GM10266 (cell line): Measurements from ENCODE around the gene RINL.

ENCODE experiments used
- DNase-seq: peaks from one replicate; pipeline ENCODE4 v3.0.0; 2012; ENCODE audit errors: extremely low spot score
- TF ChIP-seq, protein P1 (sequence below): IDR thresholded peaks from 2 replicates; pipeline ENCODE4 v1.5.1; 2012; ENCODE audit warnings: mild to moderate bottlenecking, low read depth; ENCODE audit not compliant: control insufficient read depth, insufficient read depth; ENCODE audit errors: missing control alignments

The RINL gene

DNA sequence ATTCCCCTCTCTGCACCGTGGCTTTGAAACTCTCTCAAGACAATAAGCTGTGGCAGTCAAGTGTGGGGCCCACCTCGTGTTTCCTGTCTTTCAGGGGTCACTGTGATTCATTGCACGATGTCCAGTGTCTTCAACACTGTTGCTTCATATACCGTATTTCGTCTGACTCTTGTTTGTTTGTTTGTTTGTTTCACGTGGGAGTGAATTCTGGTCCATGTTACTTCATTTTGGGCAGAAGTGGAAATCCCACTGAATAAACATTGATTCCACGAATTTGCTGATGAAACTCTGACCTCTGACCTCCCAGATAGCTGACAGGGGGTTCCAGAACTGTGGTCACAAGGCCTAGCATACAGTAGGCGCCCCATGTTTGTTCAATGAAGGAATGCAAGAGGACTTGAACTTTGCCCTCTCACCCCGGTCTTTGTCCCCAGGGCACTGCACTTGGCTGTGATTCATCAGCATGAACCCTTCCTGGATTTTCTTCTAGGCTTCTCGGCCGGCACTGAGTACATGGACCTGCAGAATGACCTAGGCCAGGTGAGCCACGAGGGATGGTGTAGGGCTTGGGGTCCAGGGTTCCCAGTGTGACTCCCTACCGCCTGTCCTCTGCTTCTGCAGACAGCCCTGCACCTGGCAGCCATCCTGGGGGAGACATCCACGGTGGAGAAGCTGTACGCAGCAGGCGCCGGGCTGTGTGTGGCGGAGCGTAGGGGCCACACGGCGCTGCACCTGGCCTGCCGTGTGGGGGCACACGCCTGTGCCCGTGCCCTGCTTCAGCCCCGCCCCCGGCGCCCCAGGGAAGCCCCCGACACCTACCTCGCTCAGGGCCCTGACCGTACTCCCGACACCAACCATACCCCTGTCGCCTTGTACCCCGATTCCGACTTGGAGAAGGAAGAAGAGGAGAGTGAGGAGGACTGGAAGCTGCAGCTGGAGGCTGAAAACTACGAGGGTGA, 26.8 kb upstream of the RINL start:
- TF ChIP-seq, protein P1, sequence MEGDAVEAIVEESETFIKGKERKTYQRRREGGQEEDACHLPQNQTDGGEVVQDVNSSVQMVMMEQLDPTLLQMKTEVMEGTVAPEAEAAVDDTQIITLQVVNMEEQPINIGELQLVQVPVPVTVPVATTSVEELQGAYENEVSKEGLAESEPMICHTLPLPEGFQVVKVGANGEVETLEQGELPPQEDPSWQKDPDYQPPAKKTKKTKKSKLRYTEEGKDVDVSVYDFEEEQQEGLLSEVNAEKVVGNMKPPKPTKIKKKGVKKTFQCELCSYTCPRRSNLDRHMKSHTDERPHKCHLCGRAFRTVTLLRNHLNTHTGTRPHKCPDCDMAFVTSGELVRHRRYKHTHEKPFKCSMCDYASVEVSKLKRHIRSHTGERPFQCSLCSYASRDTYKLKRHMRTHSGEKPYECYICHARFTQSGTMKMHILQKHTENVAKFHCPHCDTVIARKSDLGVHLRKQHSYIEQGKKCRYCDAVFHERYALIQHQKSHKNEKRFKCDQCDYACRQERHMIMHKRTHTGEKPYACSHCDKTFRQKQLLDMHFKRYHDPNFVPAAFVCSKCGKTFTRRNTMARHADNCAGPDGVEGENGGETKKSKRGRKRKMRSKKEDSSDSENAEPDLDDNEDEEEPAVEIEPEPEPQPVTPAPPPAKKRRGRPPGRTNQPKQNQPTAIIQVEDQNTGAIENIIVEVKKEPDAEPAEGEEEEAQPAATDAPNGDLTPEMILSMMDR, result no peak
- no peak for DNase-seq

DNA sequence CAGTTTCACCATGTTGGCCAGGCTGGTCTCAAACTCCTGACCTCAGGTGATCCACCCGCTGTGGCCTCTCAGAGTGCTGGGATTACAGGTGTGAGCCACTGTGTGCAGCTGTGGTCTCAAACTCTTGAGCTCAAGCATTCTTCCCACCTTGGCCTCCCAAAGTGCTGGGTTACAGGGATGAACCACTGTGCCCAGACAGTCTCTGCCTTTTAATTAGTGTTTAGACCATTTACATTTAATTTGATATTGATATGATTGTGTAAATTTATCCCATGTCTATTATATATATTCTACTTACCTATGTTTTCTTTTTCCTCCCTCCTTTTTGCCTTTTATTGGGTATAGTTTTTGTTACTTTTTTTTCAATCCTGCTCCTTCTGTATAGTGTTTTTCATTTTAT, 23.6 kb upstream of the RINL start:
- TF ChIP-seq, protein P1, result no peak
- no peak for DNase-seq

DNA sequence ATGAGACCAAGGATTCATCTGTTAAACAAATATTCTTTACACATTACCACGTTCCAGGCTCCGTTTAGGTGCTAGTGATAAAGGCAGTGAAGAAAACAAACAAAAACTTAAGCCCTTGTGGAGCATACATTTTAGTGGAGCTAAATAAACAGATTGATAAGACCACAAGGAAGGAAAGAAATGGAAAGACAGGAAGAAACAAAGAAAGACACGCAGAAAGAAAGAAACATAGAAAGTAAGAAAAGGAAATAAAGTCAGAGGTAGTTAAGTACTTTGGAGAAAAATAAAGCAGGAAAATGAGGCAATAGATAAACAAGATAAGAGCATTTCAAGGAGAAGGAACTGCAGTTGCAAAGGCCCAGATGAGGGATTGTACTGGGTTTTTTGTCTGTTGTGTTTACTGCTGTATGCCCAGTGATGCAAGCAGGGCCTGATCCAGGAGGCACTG, 22.7 kb upstream of the RINL start:
- DNase-seq, result no peak
- TF ChIP-seq, protein P1, result no peak

DNA sequence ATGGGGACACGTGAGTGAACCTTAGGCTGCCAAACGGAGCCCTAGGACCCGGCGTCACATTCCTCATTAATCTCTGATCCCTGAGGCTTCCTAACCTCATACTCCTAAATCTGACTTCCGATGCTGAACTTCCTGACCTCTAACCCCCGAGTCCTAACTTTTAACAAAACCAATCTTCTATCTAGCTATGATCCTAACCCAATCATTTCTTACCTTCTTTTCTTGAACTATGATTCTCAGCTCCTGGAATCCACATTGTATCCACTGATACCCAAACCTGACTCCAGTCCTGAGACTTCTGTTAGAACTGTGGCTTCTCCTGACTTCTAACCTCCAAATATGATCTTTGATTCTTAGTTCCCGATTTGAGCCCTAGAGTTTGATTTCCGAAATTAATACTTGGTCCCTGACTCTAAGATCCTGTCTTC, 22.1 kb upstream of the RINL start:
- TF ChIP-seq, protein P1, result no peak
- no peak for DNase-seq

DNA sequence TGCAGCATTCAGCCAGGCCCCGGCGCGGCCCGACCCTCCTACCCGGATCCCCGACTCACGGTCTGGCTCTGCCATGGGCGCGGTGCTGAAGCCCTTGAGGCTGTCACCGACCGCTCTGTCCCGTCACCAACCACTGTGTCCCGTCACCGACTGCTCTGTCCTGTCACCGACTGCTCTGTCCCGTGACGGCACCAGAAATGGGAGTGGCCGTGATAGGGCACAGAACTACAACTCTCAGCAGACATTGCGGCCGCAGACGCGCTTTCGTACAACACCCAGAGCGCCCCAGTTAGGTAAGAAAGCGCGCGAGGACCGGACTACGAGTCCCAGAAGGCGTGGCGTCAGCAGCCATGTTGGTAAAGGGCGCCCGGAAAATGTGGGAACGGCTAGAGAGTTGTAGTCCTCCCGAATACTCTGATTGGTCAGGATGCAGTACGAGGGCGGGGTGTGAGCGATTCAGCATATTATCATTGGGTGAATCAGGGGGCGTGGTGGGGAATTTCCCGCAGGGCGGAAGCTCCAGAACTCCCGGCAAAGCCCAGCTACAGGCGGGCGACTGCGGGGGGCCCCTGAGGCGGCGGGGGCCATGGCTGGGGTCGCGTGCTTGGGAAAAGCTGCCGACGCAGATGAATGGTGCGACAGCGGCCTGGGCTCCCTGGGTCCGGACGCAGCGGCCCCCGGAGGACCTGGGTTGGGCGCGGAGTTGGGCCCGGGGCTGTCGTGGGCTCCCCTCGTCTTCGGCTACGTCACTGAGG, 21.5 kb upstream of the RINL start, which contains the start of the genes NFKBIB and SIRT2:
Gene NFKBIB, plus strand, starts transcription at position 523 of the 755 bp plus-strand sequence. Its CDS starts 64 bp downstream, at position 587.
Gene SIRT2, minus strand, starts transcription at position 172 of the 755 bp plus-strand sequence. Its CDS starts 97 bp downstream, at position 75.
- TF ChIP-seq, protein P1, result peak; percentile 16
- peak; percentile 99 for DNase-seq

DNA sequence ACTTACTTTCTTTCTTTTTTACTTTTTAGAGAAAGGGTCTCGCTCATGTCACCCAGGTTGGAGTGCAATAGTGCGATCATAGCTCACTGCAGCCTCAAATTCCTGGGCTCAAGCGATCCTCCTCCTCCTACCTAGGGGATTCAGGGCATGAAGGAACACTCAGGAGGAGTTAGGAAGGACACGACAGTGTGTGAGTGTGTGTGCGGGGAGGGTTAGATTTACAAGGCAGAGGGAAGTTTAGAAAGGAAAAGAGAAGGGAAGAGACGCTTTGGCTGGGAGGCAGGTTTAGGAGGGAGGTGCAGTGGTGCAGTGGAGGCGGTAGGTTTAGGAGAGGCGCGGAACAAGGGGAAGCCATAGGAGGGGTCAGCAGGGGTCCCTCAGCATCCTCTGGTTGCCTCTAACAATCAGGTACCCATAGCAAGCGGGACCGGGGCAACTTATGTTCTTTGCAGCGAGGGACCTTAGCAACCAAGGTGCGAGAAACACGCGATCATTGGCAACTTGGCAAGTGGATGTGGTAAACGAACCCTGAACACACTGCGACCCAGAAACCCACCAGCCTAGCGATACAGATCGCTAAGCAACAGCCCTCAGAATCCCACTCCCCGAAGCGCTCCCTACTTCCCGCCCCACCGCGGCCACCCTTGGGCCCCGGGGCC, 20.8 kb upstream of the RINL start:
- TF ChIP-seq, protein P1, result no peak

More for the DNA sequence above, 20.8 kb upstream of the RINL start:
- DNase-seq, result no peak
